ENCODE data around the gene SEC16A.

Gene SEC16A

GRCh38 chr9:136444102-136444501 lies 38.7 kb downstream of the SEC16A start:
- in situ Hi-C loops (cut with HindIII; ENCODE audit: low sequenced_read_pairs), result loop anchor here (10.0 kb wide), 2 partner anchors 111 to 199 kb away; partner anchors contain the start of gene QSOX2

- in situ Hi-C loops (cut with HindIII; ENCODE audit: low sequenced_read_pairs), result loop anchor here (10.0 kb wide), 2 partner anchors 111 to 199 kb away; partner anchors contain the start of gene QSOX2
Observed at GRCh38 chr9:136443687-136444086, 39.2 kb downstream of the SEC16A start.

- in situ Hi-C loops (cut with HindIII; ENCODE audit: low sequenced_read_pairs), result loop anchor here (10.0 kb wide), 2 partner anchors 112 to 198 kb away; partner anchors contain the start of gene QSOX2
Observed at GRCh38 chr9:136443087-136443486, 39.8 kb downstream of the SEC16A start.

- in situ Hi-C loops (cut with HindIII; ENCODE audit: low sequenced_read_pairs), result loop anchor here (10.0 kb wide), 2 partner anchors 113 to 197 kb away; partner anchors contain the start of gene QSOX2
Observed at GRCh38 chr9:136442265-136442664, 40.6 kb downstream of the SEC16A start.

GRCh38 chr9:136441681-136442245 lies 41.1 kb downstream of the SEC16A start:
- in situ Hi-C loops (cut with HindIII; ENCODE audit: low sequenced_read_pairs), result loop anchor here (10.0 kb wide), 2 partner anchors 113 to 197 kb away; partner anchors contain the start of gene QSOX2

- in situ Hi-C loops (cut with HindIII; ENCODE audit: low sequenced_read_pairs), result loop anchor here (10.0 kb wide), 2 partner anchors 114 to 196 kb away; partner anchors contain the start of gene QSOX2
Observed at GRCh38 chr9:136441191-136441680, 41.6 kb downstream of the SEC16A start.

GRCh38 chr9:136439481-136440408 lies 43.1 kb downstream of the SEC16A start, which contains the start of gene INPP5E:
Gene INPP5E, minus strand, starts transcription at chr9:136439845. Its CDS starts 426 bp downstream, at chr9:136439419.
- in situ Hi-C loops (cut with HindIII; ENCODE audit: low sequenced_read_pairs), result loop anchor here (10.0 kb wide), 2 partner anchors 115 to 195 kb away; partner anchors contain the start of gene QSOX2

- in situ Hi-C loops (cut with HindIII; ENCODE audit: low sequenced_read_pairs), result no loop called here
Observed at GRCh38 chr9:136438548-136439480, 44.0 kb downstream of the SEC16A start.

GRCh38 chr9:136437839-136438547 lies 44.8 kb downstream of the SEC16A start:
- in situ Hi-C loops (cut with HindIII; ENCODE audit: low sequenced_read_pairs), result no loop called here

- in situ Hi-C loops (cut with HindIII; ENCODE audit: low sequenced_read_pairs), result no loop called here
Observed at GRCh38 chr9:136437430-136437829, 45.4 kb downstream of the SEC16A start.

- in situ Hi-C loops (cut with HindIII; ENCODE audit: low sequenced_read_pairs), result no loop called here
Observed at GRCh38 chr9:136436055-136436634, 46.7 kb downstream of the SEC16A start.

DNA sequence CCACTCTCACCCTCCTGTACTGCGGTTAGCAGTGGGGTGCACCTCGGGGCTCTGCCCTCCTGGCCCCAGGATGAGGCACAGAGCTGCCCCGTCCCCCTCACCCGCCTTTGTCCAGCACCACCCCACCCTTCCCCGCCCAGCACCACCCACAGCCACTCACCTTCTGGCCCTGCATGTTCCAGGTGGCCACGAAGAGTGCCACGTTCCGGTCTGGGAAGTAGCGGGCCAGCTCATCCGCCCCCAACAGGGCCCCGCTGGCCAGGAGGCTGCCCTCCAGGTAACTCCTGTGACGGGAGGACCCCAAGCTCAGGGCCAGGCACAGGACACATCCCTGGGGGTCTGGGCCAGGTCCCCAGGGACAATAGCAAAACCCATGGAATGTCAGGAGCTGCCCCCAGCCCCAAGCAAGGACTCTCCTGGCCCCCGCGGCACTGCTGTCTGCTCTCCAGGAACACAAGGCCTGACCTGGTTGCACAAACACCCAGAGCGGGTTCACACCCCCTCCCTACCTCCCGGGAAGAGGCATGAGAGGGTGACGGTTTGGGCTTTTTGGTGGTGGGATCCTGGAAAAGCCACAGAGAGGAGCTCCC lies 48.2 kb downstream of the SEC16A start:
- in situ Hi-C loops (cut with HindIII; ENCODE audit: low sequenced_read_pairs), result no loop called here

DNA sequence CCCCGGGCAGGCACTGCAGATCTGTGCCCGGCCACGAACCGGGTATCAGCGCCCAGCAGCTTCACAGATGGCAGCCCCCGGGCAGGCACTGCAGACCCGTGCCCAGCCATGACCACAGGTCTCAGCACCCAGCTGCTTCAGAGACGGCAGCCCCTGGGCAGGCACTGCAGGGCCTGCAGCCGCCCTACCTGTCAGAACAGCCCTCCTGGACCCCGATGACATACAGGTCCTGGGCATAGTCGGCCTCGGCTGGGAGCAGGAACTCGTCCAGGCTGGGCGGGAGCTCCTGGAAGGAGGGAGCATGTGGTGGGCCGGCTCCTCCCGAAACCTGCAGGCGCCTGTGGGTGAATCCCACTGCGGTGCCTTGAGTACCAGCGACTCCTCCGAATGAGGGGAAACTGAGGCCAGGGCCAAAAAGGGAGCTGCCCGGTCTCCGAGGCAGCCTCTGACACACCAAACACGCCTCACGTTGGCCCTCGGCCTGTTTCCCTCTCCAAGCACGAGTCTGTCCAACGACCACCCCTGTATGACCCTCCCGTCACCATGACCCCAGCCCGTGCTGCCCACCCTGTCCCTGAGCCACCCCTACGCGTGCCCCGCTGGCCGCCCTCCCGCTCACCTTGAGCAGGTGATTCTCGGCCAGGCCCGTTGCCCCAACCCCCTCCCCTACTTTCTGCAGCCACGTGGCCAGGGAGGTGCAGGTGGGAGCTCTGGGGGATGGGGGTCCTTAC lies 48.8 kb downstream of the SEC16A start:
- in situ Hi-C loops (cut with HindIII; ENCODE audit: low sequenced_read_pairs), result no loop called here

DNA sequence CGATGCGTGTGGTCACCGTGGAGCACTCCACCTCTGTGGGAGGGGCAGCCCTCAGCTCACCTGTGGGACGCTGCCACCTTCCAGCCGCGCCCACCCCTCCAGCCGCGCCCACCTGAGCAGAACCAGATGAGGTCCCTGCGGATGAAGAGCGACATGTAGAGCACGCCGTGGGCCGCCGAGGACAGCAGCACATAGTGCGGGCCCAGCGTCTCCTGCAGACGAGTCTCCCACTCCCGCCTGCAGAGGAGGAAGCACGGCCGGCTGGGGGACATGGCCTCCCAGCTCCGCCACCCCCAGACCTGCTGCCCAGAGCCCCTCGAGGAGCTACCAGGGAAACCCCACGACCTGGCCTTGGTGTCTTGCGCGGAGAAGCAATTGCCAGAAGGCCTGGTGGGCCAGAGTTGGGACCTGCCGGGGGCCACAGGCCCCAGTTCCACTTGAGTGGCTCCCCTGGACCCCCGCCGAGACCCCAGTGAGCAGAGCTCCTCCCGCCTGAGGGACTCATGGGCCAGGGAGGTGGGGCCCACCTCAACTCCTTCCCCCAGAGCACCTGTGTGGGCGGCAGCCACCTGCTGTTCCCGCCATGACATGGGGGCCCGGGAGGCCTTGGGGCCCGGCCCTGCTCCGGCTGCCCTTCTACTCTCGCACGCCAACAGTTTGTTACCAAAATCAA lies 49.7 kb downstream of the SEC16A start:
- in situ Hi-C loops (cut with HindIII; ENCODE audit: low sequenced_read_pairs), result no loop called here

DNA sequence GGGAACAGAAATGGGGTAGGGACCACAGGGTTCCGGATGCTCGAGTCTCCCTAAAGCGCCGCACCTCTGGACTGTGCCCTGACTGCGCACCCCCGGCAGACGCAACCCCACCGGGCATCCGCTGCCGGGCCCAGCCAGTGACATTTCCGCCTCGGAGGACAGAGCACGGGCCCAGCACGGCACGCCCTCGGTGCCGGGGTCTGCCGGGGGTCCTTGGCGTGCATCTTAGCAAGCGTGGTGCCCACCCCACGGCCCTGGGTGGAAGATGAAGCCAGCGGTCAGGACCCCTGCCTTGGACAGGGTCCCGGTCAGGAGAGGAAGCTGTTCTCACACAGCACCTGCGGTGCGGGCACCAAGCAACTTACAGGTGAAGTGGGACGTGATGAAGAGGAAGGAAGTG lies 50.2 kb downstream of the SEC16A start:
- in situ Hi-C loops (cut with HindIII; ENCODE audit: low sequenced_read_pairs), result no loop called here

DNA sequence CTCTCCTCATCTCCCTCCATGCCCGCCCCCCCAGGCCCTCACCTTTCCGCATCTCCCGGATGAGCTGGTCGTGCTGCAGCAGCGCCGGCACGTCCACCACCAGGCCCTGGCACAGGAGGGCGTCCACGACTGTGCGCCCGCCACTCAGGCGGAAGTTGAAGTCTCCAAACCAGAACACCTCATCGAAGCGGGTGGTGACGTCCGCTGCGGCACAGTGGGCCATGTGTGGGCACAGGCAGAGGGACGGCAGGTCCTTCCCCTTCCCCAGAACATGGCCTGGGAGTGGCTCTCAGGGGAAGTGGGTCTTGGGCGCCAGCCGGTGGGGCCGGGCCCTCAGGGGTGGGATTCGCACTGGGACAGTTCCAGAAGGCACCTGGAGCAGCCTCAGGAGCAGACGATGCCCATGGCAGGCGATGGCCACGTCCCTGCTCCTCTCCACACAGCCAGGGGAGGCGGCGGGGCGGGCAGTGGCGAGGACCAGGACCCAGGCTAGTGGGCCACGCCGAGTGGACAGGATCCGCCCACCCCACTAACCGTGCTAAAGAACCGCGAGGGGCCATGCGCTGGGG lies 51.0 kb downstream of the SEC16A start:
- in situ Hi-C loops (cut with HindIII; ENCODE audit: low sequenced_read_pairs), result no loop called here

DNA sequence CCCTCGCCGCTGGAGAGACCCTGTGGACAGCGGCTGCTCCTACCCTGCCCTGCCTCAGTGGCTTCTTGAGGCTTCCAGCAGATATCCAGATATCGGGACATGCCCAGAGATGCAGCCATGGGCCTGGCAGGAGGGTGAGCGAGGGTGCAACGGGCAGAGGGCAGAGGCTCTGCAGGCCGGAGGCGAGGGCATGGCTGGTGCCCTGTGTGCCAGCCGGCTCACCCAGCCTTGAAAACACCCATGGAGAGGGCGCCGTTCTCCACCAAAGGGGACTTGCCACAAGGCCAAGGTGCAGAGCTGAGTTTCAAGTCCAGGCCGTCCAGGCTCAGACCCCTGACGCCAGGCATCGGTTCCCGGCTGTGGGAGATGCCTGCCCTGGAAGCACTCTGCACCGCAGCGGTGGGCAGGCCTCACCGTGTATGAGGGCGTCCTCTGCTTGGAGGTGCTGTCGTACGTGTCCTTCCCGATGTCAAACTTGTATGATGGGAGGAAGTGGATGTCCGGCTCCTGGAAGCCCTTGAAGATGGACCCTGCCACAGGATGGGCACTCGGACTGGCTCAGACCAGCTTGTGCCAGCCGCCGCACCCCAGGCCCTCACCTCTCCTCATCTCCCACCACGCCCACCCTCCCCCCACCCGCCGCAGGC lies 52.1 kb downstream of the SEC16A start:
- in situ Hi-C loops (cut with HindIII; ENCODE audit: low sequenced_read_pairs), result no loop called here

Data from endothelial cell of hepatic sinusoid (primary cell).